GM19455 (cell line): ENCODE data around the gene SMAP1.

ENCODE experiments used
- ATAC-seq: cut with Tn5 transposase; IDR thresholded peaks from one replicate; pipeline ENCODE4 v1.9.1; 2021; ENCODE audit not compliant: unreplicated experiment

SMAP1 gene

GRCh38 chr6:70680396-70680795 lies 12.7 kb downstream of the SMAP1 start:
- no peak for ATAC-seq

GRCh38 chr6:70684794-70685493 lies 17.3 kb downstream of the SMAP1 start:
- no peak for ATAC-seq

- no peak for ATAC-seq
Measured at GRCh38 chr6:70685494-70686180, 18.0 kb downstream of the SMAP1 start.

- ATAC-seq: no peak
Measured at GRCh38 chr6:70686548-70687133, 19.0 kb downstream of the SMAP1 start.

- no peak for ATAC-seq
Measured at GRCh38 chr6:70693887-70694286, 26.2 kb downstream of the SMAP1 start.

- no peak for ATAC-seq
Measured at GRCh38 chr6:70694371-70694770, 26.7 kb downstream of the SMAP1 start.

- ATAC-seq: no peak
Measured at GRCh38 chr6:70700922-70701876, 33.5 kb downstream of the SMAP1 start.

GRCh38 chr6:70705772-70706171 lies 38.1 kb downstream of the SMAP1 start:
- no peak for ATAC-seq

- ATAC-seq: no peak
Measured at GRCh38 chr6:70706491-70707123, 38.9 kb downstream of the SMAP1 start.

GRCh38 chr6:70707893-70708292 lies 40.2 kb downstream of the SMAP1 start:
- ATAC-seq: no peak

GRCh38 chr6:70708448-70708847 lies 40.8 kb downstream of the SMAP1 start:
- no peak for ATAC-seq

- no peak for ATAC-seq
Measured at GRCh38 chr6:70709826-70710225, 42.1 kb downstream of the SMAP1 start.

GRCh38 chr6:70714716-70715257 lies 47.1 kb downstream of the SMAP1 start:
- no peak for ATAC-seq

- ATAC-seq: no peak
Measured at GRCh38 chr6:70717038-70717801, 49.5 kb downstream of the SMAP1 start.

GRCh38 chr6:70724524-70724923 lies 56.8 kb downstream of the SMAP1 start:
- ATAC-seq: no peak

- no peak for ATAC-seq
Measured at GRCh38 chr6:70725817-70726415, 58.2 kb downstream of the SMAP1 start.

- ATAC-seq: no peak
Measured at GRCh38 chr6:70734381-70734780, 66.7 kb downstream of the SMAP1 start.

GRCh38 chr6:70734979-70735378 lies 67.3 kb downstream of the SMAP1 start:
- ATAC-seq: no peak

GRCh38 chr6:70735513-70735912 lies 67.8 kb downstream of the SMAP1 start:
- ATAC-seq: no peak
